ENCODE results near the gene TTC7B. TPM values are rescaled to one million over a fixed set of nuclear protein-coding genes. Genes with fewer than 3 reads are reported as not detected.

TTC7B gene
- total RNA-seq, 1 donor from 2014 or later, result 23.9 TPM

- peak; percentile 51 for DNase-seq
These were observed 172.1 kb downstream of the TTC7B start for GRCh38 chr14:90643982-90644670.

GRCh38 chr14:90642244-90642717 lies 173.9 kb downstream of the TTC7B start:
- peak; percentile 68 for DNase-seq

GRCh38 chr14:90641615-90642243 lies 174.5 kb downstream of the TTC7B start:
- peak; percentile 79 for DNase-seq

DNA sequence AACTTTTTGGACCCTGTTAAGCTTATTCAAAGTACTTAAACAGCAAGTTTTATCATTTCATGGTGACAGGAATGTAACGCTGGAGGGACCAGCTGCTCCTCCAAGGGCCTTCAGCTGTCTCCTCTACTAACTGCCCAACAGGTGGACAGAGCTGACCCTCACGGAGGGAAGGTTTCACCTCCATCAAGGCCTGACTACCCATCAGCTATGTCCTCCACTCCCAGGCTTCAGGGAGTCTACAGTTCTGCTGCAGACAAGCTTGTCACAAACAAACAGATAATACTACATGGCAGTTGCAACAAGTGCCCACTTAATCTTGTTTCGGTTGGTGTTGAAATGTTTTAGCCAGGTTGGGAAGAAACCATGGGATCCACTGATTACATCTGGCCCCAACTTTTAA lies 175.1 kb downstream of the TTC7B start:
- peak; percentile 73 for DNase-seq

GRCh38 chr14:90639641-90640040 lies 176.6 kb downstream of the TTC7B start:
- no peak for DNase-seq

GRCh38 chr14:90632871-90633270 lies 183.4 kb downstream of the TTC7B start:
- DNase-seq, result no peak

DNA sequence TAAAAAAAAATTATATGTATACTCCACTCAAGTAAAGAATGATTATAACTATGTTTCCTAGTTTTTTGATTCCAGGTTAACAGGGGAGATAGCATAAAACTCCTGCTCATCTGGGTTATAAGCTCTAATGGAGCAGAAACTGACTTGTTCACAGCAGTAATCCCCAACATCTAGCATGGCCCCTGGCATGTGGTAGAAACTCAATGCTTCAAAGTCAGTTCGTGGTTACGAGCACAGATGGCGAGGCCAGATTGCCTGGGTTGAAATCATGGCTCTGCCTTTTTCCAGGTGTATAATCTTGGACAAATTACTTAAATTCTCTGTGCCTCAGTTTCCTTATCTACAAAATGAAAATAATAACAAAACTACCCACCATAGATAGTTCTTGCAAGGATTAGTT lies 183.8 kb downstream of the TTC7B start:
- no peak for DNase-seq

DNA sequence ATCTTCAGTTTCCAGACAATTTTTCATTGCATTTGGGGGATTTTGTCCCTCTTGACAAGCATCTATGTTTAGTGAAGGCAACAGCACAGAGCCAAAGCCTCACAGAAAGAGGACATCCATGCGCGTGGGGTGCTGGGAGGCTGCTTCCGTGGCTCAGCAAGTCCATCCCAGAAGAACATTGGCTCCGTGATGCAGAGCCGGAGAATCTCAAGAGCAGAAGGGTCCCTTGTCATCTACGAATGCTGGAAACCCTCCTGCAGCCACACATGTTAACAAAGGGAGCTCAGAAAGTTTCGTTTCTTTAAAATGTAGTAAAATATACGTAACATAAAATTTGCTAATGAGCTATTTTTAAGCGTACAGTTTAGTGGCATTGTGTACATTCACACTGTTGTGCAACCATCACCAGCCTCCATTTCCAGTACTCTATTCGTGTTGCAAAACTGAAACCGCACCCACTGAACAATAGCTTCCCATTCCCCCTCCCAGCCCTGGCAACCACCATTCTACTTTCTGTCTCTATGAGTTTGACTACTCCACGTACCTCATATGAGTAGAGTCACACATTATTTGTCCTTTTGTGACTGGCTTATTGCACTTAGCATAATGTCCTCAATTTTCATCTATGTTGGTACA lies 185.9 kb downstream of the TTC7B start:
- DNase-seq, result no peak

DNA sequence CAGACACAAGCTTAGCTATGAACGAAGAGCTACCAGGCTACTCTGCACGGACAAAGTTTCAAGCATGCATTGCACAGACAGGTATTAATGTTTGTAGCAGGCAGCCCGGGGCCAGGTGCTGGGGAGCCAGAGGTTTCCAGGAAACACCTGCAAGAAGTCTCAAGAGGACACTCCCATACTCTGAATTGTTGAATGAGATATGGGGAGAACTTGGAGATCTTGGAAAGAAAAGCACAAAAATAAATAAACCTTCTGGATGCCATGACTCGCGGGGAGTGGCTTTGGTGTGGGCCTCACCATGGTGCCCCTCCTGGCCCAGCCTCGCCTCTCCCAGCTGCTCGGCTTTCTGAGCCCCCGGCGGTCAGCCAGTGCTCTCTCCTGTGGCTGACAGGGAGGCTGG lies 186.8 kb downstream of the TTC7B start:
- peak; percentile 52 for DNase-seq

DNA sequence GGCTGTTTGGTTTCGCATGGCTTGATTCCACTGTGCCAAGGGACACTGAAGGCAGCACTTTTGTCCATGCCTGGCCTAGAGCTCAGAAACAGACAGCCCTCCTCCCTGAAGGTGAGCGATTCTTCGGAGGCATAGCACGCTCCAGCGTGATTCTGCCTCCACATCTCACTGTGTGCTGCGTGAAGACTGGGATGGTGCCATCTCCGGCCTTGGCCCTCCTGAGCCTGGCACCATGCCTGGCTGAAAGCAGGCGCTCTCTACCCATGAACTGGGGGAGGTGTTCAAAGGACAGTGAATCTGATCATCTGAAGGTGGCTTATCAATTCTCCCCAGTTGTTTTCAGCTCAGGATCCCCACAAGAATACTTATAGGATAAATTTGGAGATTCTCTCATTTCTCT lies 187.4 kb downstream of the TTC7B start:
- DNase-seq, result no peak

DNA sequence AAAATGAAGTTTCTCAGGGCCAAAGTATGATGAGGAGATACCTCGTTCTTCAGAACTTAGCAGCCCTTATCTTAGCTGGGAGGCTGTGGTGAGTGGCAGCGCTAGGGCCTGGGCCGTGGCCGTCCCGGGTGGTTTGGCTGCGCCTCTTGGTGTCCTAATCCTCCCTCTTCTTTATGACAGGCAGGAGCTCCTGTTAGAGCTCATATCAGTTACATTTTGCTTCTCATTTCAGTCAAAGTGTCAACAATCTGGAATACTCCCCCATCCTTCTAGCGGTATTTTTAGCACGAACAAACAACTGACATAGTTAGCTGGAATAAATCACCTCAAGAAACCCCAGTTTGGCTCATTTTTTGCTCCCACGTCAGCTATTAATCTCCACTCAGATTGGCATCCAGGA lies 188.8 kb downstream of the TTC7B start:
- peak; percentile 65 for DNase-seq

- no peak for DNase-seq
These were observed 189.7 kb downstream of the TTC7B start for GRCh38 chr14:90626550-90626949.

- DNase-seq, result peak; percentile 56
These were observed 190.8 kb downstream of the TTC7B start for GRCh38 chr14:90625445-90625844.

GRCh38 chr14:90624732-90625400 lies 191.4 kb downstream of the TTC7B start:
- peak; percentile 70 for DNase-seq

GRCh38 chr14:90624227-90624626 lies 192.0 kb downstream of the TTC7B start:
- no peak for DNase-seq

DNA sequence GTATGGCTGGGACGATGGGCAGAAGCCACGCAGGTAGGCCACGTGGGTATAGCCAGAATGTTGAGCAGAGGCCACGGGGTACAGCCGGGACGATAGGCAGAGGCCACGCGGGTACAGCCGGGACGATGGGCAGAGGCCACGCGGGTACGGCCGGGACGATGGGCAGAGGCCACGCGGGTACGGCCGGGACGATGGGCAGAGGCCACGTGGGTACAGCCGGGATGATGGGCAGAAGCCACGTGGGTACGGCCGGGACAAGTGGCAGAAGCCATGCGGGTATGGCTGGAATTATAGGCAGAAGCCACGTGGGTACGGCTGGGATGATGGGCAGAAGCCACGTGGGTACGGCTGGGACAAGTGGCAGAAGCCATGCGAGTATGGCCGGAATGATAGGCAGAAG lies 195.0 kb downstream of the TTC7B start:
- DNase-seq, result no peak

GRCh38 chr14:90620568-90621077 lies 195.6 kb downstream of the TTC7B start:
- DNase-seq, result no peak

GRCh38 chr14:90619911-90620310 lies 196.3 kb downstream of the TTC7B start:
- no peak for DNase-seq

- DNase-seq, result peak; percentile 53
These were observed 198.3 kb downstream of the TTC7B start for GRCh38 chr14:90617961-90618360.

DNA sequence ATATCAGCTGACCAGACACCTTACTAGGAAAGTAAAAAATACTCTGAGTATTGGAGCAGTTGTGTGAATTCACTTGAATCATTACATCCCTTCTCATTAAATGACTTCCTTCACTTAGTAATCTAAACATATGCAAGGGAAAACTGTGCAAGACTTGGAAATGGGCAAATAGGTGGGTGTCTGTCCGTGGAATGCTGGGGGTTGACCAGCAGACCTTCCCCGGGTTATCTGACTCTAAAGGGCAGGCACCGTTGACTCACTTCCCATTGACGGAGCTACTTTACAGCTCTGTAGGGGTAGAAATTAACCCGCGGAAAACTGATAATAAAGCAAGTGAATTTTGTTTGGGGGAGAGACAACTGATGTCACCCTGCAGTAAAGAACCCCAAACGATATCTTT lies 199.3 kb downstream of the TTC7B start:
- no peak for DNase-seq

DNA sequence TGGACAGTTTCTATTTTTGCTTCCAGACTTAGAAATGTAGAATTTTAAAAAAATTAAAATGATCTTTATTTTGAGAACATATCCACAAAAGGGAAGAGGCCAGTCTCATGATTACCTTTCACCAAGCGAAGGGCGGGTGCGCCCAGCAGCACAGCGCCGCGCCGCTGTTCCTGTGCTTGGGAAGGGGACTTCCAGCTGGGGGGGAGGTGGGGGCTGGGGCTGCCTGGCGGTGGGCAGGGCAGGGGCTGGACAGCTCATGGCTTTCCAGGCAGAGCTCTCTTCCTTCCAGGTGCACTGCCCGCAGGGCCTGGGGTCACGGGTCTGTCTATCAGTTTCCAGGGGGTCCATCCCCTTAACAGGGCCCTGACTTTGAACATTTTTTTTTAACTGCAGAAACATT lies 199.9 kb downstream of the TTC7B start:
- no peak for DNase-seq

- peak; percentile 48 for DNase-seq
These were observed 200.6 kb downstream of the TTC7B start for GRCh38 chr14:90615517-90616060.
